IPS-20b (cell line): ENCODE results near the gene BIRC5.

ENCODE experiments used
- H3K27ac ChIP-seq: one replicate; pipeline ENCODE4 v1.5.1; 2013; ENCODE audit warnings: low read length
- H3K27me3 ChIP-seq: 2 replicates; pipeline ENCODE4 v1.6.1; 2013; ENCODE audit warnings: mild to moderate bottlenecking, low read length, inconsistent platforms; ENCODE audit not compliant: insufficient read depth
- H3K36me3 ChIP-seq: 2 replicates; pipeline ENCODE4 v1.6.1; 2013; ENCODE audit warnings: low read depth, mild to moderate bottlenecking, inconsistent platforms, low read length, moderate library complexity; ENCODE audit not compliant: insufficient read depth
- H3K4me1 ChIP-seq: 2 replicates; pipeline ENCODE4 v1.6.1; 2013; ENCODE audit warnings: mild to moderate bottlenecking, control low read depth, inconsistent platforms, low read length, moderate library complexity; ENCODE audit not compliant: insufficient read depth
- H3K4me3 ChIP-seq: 2 replicates; pipeline ENCODE4 v1.5.1; 2013; ENCODE audit warnings: mild to moderate bottlenecking, low read length, inconsistent platforms
- H3K9ac ChIP-seq: 2 replicates; pipeline ENCODE4 v1.6.1; 2013; ENCODE audit warnings: low read depth, mild to moderate bottlenecking, inconsistent platforms, low read length, moderate library complexity
- H3K9me3 ChIP-seq: 2 replicates; pipeline ENCODE4 v1.6.1; 2013; ENCODE audit warnings: mild to moderate bottlenecking, low read depth, low read length, inconsistent platforms; ENCODE audit not compliant: insufficient read depth

BIRC5 gene

DNA sequence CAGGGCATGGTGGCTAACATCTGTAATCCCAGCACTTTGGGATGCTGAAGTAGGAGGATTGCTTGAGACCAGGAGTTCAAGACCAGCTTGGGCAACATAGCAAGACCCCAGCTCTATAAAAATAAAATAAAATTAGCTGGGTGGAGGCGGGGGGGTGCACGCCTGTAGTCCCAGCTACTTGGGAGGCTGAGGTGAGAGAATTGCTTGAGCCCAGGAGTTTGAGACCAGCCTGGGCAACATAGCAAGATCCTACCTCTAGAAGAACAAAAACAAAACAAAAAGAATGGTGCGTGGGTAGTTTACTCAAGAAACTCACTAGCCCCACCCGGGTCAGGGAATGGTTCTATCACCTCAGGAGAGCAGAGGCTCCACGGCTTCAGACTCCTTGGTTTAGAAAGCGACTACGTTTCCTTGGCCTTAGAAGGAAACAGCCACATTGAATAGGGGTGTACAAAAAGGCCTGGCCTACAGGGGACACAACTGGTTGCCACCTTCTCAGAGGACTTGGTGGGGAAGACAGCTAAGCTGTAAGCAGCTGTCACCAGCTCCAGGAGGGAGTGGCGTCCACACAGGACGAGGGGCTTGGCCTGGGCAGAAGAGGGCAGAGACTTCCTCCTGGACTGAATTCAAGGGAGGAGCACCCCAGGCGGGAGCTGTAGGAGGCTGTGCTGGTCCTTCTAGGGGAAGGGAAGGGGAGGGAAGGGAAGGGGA is 27.9 kb upstream of the BIRC5 start:
- Histone ChIP-seq H3K9ac (peak overlapping the region; percentile 92; the same call in 1 of the 2 replicates), H3K9me3 (no peaks in the 10 kb centered on the region), H3K27me3 (no peaks in the 10 kb centered on the region), H3K36me3 (peaks cover 51% of the 10 kb centered on the region), H3K4me3 (peak overlapping the region; percentile 84), H3K27ac (no peak overlapping the region), H3K4me1 (peaks cover 4% of the 10 kb centered on the region; the same call in 1 of the 2 replicates)

DNA sequence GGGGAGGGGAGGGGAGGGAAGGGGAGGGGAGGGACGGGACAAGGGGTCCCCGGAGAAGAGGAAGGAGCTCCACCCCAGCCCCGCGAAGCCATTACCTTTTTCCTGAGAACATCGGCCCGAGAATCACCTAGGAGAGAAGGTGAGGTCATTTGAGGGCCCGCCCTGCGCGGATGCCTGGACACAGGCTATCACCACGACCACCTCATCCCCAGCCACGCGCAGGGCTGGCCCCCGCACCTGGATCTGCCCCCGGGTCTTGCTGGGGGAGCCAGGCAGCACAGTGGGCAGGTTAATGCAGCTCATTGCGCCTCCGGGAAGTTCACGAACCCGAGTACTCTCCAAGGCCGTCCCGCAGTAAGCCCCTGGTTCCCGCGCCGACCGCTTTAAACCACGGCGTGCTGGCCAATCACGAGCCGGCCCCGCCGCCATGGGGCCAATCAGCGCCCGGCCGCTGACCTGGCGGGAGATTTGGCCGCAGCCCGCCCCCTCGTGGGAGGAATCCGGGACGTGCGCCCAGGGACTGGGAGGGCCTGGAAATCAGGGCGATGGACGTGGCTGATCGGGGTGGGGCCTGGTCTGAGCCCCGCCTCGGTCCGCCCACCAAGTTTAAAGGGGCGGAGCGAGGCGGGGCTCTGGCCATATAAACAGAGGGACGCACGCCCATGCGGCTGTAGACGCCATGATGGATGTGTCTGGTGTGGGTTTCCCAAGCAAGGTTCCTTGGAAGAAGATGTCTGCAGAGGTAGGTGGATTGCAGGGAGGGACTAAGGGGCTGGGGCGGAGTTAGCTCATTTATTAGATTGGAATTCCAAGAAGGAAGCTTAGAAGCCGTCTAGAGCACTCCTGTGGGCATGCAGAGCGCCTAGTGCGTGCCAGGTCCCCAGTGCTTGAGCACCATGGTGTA is 27.1 kb upstream of the BIRC5 start, which contains the start of the genes AFMID and TK1:
AFMID (plus strand) TSS at position 671 of the 904 bp plus-strand sequence; CDS start at position 680, 9 bp downstream.
TK1 (minus strand) TSS at position 361 of the 904 bp plus-strand sequence; CDS start at position 303, 58 bp downstream.
- Histone ChIP-seq H3K4me3 (peak within 1 kb of the TSS; percentile 84), H3K36me3 (peaks cover 51% of the 10 kb centered on the region), H3K27me3 (no peaks in the 10 kb centered on the region), H3K9me3 (no peaks in the 10 kb centered on the region), H3K27ac (peak within 1 kb of the TSS; percentile 34), H3K9ac (peak within 1 kb of the TSS; percentile 92), H3K4me1 (peaks cover 4% of the 10 kb centered on the region; the same call in 1 of the 2 replicates)

DNA sequence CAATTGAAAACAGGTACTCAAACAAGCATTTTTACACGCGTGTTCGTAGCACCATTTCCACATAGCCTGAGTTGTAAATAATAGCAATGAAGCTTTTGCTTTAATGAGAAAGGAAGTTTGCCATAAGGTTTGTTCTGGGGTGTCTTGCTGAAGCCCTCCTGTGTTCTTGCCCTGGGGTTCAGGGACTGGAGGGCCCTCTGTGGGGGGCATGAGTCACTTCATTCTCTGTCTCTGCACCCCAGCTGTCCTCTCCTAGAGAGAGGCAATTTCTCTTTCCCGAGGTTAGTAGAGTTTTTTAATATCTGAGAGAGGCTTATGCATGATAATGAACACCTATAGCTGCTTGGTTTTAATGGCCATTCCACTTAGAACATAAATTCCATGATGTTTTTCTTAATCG is 17.3 kb upstream of the BIRC5 start:
- no peaks in the 10 kb centered on the region for H3K27me3 ChIP-seq
- no peak overlapping the region for H3K9ac ChIP-seq
- no peak overlapping the region for H3K27ac ChIP-seq
- peaks cover 36% of the 10 kb centered on the region for H3K36me3 ChIP-seq
- H3K4me1 ChIP-seq, result peaks cover 16% of the 10 kb centered on the region; the same call in 1 of the 2 replicates
- H3K9me3 ChIP-seq, result no peaks in the 10 kb centered on the region
- no peak overlapping the region for H3K4me3 ChIP-seq

DNA sequence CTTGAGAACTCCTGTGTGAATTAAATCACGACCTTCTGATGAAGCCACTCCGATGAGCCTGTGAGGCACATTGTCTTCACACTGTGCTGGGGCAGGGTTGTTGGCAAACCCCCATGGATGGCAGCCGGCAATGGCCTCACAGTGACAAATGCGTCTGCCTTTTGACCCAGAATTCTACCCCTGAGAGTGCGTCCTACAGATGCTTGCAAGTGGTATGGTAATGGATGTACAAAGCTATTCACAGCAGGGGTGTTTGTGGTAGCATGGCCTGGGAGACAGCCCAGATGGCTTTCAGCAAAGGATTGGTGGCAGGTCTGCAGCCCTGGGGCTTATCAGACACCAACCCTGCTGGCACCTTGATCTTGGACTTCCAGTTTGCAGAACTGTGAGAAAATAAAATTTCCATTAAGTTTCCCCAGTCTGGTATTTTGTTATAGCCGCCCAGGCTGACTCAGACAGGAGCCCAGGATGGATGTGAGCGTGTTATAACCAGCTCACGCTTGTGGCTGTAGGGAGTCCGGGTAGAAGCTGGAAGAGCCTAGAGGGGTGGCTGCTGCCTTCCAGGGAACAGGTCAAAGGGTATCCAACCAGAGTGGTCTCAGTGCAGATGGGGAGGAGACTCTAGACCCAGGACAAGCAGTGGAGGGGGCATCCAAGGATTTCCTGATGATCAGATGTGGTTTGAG is 16.8 kb upstream of the BIRC5 start:
- Histone ChIP-seq H3K27ac (no peak overlapping the region), H3K9me3 (no peaks in the 10 kb centered on the region), H3K36me3 (peaks cover 32% of the 10 kb centered on the region), H3K4me3 (no peak overlapping the region; the same call in 1 of the 2 replicates), H3K4me1 (peaks cover 16% of the 10 kb centered on the region; the same call in 1 of the 2 replicates), H3K27me3 (no peaks in the 10 kb centered on the region), H3K9ac (no peak overlapping the region)

DNA sequence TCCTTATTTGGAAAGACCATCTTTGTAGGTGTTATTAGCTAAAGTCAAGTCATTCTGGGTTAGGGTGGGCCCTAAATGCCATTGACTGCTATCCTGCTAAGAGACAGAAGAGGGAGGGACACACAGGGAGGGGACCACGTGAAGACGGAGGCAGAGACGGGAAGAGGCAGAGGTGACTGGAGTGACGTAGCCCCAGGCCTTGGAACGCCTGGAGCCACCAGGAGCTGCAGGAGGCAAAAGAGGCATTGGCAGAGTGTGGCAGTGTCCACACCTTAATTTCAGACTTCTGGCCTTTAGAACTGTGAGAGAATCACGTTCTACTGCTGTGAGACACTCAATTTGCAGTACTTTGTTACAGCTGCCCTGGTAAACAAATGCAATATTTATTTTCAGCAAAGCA is 13.6 kb upstream of the BIRC5 start:
- Histone ChIP-seq H3K4me1 (peaks cover 16% of the 10 kb centered on the region; the same call in 1 of the 2 replicates), H3K9me3 (no peaks in the 10 kb centered on the region), H3K9ac (no peak overlapping the region), H3K36me3 (peaks cover 33% of the 10 kb centered on the region), H3K4me3 (no peak overlapping the region), H3K27ac (no peak overlapping the region), H3K27me3 (no peaks in the 10 kb centered on the region)

DNA sequence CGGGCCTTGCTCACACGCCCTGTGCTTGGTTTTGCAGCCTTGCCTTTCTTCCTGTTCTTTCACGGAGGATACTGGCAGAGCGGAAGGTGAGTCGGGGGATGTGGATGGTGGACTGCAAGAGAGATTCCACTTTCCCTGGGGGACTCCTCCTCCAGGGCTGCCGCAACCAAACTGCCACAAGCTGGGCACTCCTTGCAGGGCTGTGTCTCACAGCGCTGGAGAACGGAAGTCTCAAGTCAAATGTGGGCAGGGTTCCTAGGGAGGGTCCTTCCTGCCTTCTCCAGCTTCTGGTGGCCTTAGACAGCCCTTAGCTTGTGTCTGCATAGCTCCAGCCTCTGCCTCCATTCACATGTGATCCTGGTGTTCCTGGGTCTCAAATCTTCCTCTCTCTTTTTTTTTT is 11.4 kb upstream of the BIRC5 start:
- Histone ChIP-seq H3K36me3 (peaks cover 22% of the 10 kb centered on the region), H3K9me3 (no peaks in the 10 kb centered on the region)

DNA sequence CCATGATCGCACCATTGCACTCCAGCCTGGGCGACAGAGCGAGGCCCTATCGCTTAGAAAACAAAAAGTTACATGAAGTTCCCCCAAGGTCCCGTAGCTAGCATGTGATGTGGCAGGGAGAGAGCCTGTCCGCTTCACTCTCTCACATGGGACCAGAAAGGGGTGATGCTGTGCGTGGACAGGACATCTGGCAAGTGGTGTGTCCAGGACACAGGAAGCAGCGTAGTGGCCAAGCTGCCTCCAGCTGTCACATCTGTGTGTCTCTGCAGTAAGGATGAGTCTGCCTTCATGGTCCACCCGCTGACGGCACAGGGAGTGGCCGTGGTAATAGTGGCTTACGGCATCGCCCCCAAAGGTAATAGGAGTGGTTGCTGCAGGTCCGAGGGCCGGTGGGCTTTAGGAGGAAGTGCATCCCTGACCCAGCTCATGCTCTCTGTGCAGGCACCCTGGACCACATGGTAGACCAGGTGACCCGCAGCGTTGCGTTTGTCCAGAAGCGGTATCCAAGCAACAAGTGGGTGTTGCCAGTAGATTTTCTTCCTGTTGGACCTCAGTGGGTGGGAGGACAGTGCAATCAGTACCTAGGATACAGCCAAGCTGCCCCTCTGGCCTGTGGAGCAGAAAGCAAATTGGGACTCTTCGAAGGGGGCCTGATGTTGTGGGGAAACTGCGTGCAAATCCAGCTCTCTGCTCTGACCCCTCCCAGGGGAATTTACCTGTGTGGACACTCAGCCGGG is 9.5 kb upstream of the BIRC5 start:
- H3K36me3 ChIP-seq, result peaks cover 17% of the 10 kb centered on the region; the same call in 1 of the 2 replicates

More for the DNA sequence above, 11.4 kb upstream of the BIRC5 start:
- no peak overlapping the region for H3K27ac ChIP-seq
- H3K9ac ChIP-seq, result no peak overlapping the region
- H3K4me1 ChIP-seq, result 0 out of 2 replicates have a peak, but pooled peaks cover 5% of the 10 kb centered on the region
- H3K27me3 ChIP-seq, result no peaks in the 10 kb centered on the region
- H3K4me3 ChIP-seq, result no peak overlapping the region

DNA sequence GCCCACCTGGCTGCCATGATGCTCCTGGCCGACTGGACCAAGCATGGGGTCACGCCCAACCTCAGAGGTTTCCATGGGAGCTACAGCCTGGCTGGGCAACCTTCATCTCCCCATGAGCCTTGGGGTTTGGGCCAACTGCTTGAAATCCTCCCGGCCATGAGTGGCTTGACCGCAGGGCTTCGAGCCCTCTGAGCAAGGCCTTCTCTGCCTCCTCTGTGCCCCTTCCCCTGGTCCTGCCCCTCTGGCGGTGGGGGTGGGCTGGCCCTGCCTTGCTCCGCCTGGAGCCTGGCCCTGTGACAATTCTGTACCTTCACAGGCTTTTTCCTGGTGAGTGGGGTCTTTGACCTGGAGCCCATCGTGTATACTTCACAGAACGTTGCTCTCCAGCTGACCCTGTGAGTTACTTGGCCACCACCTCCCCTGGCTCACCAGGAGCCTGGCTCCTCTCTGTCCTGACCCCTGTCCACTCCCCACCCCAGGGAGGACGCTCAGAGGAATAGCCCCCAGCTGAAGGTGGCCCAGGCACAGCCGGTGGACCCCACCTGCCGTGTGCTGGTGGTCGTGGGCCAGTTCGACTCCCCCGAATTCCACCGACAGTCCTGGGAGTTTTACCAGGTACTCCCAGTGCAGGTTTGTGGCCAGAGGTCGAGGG is 8.8 kb upstream of the BIRC5 start:
- H3K9ac ChIP-seq, result no peak overlapping the region
- no peaks in the 10 kb centered on the region for H3K9me3 ChIP-seq
- peaks cover 17% of the 10 kb centered on the region; the same call in 1 of the 2 replicates for H3K36me3 ChIP-seq
- no peaks in the 10 kb centered on the region for H3K4me1 ChIP-seq
- H3K4me3 ChIP-seq, result no peak overlapping the region
- H3K27me3 ChIP-seq, result no peaks in the 10 kb centered on the region
- H3K27ac ChIP-seq, result no peak overlapping the region

More for the DNA sequence above, 9.5 kb upstream of the BIRC5 start:
- H3K27me3 ChIP-seq, result no peaks in the 10 kb centered on the region
- no peak overlapping the region for H3K27ac ChIP-seq
- H3K9me3 ChIP-seq, result no peaks in the 10 kb centered on the region
- no peak overlapping the region for H3K4me3 ChIP-seq
- no peaks in the 10 kb centered on the region for H3K4me1 ChIP-seq
- H3K9ac ChIP-seq, result no peak overlapping the region

DNA sequence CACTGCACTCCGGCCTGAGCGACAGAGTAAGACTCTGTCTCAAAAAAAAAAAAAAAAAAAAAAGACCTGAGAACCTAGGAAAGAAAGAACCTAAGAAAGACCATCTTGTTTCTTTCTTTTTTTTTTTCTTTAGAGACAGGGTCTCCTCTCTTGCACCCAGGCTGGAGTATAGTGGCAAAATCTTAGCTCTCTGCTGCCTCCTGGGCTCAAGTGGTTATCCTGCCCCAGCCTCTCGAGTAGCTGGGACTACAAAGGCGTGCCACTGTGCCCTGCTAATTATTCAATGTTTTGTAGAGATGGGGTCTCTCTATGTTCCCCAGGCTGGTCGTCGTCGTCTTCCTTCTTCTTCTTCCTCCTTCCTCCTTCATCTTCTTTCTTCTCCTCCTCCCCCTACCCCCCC is 7.8 kb upstream of the BIRC5 start:
- H3K27ac ChIP-seq, result no peak overlapping the region
- no peak overlapping the region for H3K4me3 ChIP-seq
- H3K9ac ChIP-seq, result no peak overlapping the region
- H3K36me3 ChIP-seq, result peaks cover 17% of the 10 kb centered on the region; the same call in 1 of the 2 replicates
- H3K9me3 ChIP-seq, result no peaks in the 10 kb centered on the region
- no peaks in the 10 kb centered on the region for H3K27me3 ChIP-seq
- no peaks in the 10 kb centered on the region for H3K4me1 ChIP-seq

DNA sequence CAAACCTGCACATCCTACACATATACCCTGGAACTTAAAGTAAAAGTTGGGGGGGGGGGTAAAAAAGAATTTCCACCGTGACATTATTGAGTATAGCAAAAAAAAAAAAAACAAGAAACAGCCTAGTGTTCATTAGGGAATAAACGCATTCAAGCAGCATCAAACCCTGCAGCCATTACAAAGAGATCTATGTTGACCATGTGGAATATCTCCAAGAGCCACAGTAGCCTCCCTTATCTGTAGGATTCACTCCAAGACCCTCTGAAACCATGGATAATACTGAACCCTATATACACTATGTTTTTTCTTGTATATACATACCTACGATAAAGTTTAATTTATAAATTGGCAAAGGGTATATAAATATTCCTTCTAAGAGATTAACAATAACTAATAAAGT is 5.6 kb upstream of the BIRC5 start:
- Histone ChIP-seq H3K27ac (no peak overlapping the region), H3K9ac (no peak overlapping the region), H3K4me1 (no peaks in the 10 kb centered on the region), H3K27me3 (no peaks in the 10 kb centered on the region), H3K36me3 (peaks cover 14% of the 10 kb centered on the region; the same call in 1 of the 2 replicates), H3K9me3 (no peaks in the 10 kb centered on the region), H3K4me3 (no peak overlapping the region)
